Activated CD8-positive, alpha-beta memory T cell treated with anti-CD3 and anti-CD28 coated beads for 1 hour (primary cell): ENCODE data around the gene ARHGEF2.

Experiments used
- DNase-seq, 2 donors: peaks; one replicate each; pipeline ENCODE4 v3.0.0-alpha.2; 2020; ENCODE audit warnings: low read depth in 1 of 2; ENCODE audit errors: extremely low read depth in 1 of 2

ARHGEF2 gene

GRCh38 chr1:155913969-155914757 is 64.2 kb downstream of the ARHGEF2 start:
- DNase-seq = no peak

- no peak for DNase-seq
Measured at GRCh38 chr1:155912056-155912536, 66.3 kb downstream of the ARHGEF2 start.

GRCh38 chr1:155911156-155912055 is 66.9 kb downstream of the ARHGEF2 start, which contains the start of gene RIT1:
RIT1 (minus strand) TSS chr1:155911349; CDS start chr1:155910761, 588 bp downstream.
- peak; percentile 56 to 79 for DNase-seq

- DNase-seq = no peak
Measured at GRCh38 chr1:155910621-155911121, 67.7 kb downstream of the ARHGEF2 start.

GRCh38 chr1:155909894-155910293 is 68.5 kb downstream of the ARHGEF2 start:
- no peak for DNase-seq

GRCh38 chr1:155904261-155904660 is 74.1 kb downstream of the ARHGEF2 start:
- no peak for DNase-seq

- DNase-seq = no peak
Measured at GRCh38 chr1:155900161-155900560, 78.2 kb downstream of the ARHGEF2 start.

- DNase-seq = no peak
Measured at GRCh38 chr1:155899683-155900082, 78.7 kb downstream of the ARHGEF2 start.

GRCh38 chr1:155898888-155899287 is 79.5 kb downstream of the ARHGEF2 start:
- no peak for DNase-seq

- no peak for DNase-seq
Measured at GRCh38 chr1:155897746-155898145, 80.6 kb downstream of the ARHGEF2 start.
